ENCODE data around the gene CRIP2.

The CRIP2 gene

GRCh38 chr14:105477660-105478397 is 3.2 kb downstream of the CRIP2 start:
- DNase-seq, result peak; percentile 86 to 88

- peak; percentile 48 to 56 for DNase-seq
Measured at GRCh38 chr14:105478398-105479251, 4.0 kb downstream of the CRIP2 start.

GRCh38 chr14:105479431-105480158 is 5.0 kb downstream of the CRIP2 start:
- DNase-seq, result peak in 1 of 2 donors; percentile 22

GRCh38 chr14:105480199-105480746 is 5.7 kb downstream of the CRIP2 start:
- no peak for DNase-seq

GRCh38 chr14:105480807-105481801 is 6.5 kb downstream of the CRIP2 start:
- peak; percentile 93 to 94 for DNase-seq

GRCh38 chr14:105481886-105482457 is 7.4 kb downstream of the CRIP2 start:
- DNase-seq, result peak; percentile 99

GRCh38 chr14:105482486-105483110 is 8.0 kb downstream of the CRIP2 start:
- no peak for DNase-seq

GRCh38 chr14:105483300-105484068 is 8.9 kb downstream of the CRIP2 start:
- peak in 1 of 2 donors; percentile 14 for DNase-seq

GRCh38 chr14:105484069-105484996 is 9.7 kb downstream of the CRIP2 start:
- DNase-seq, result peak; percentile 83 to 84

- no peak for DNase-seq
Measured at GRCh38 chr14:105484997-105485393, 10.4 kb downstream of the CRIP2 start.

GRCh38 chr14:105485739-105486162 is 11.1 kb downstream of the CRIP2 start:
- DNase-seq, result peak; percentile 80 to 83

- peak in 1 of 2 donors; percentile 52 for DNase-seq
Measured at GRCh38 chr14:105486163-105486973, 11.7 kb downstream of the CRIP2 start, which contains the start of gene CRIP1. CRIP1 (plus strand) TSS chr14:105486886; CDS start chr14:105487260, 374 bp downstream.

- DNase-seq, result peak; percentile 85 to 86
Measured at GRCh38 chr14:105486974-105487448, 12.4 kb downstream of the CRIP2 start.

- peak; percentile 82 for DNase-seq
Measured at GRCh38 chr14:105487449-105487985, 12.9 kb downstream of the CRIP2 start.

GRCh38 chr14:105487986-105488777 is 13.6 kb downstream of the CRIP2 start:
- DNase-seq, result peak; percentile 48 to 58

All from CD4-positive, alpha-beta T cell treated with Interleukin-4 for 1 hour (primary cell).